HG02610 (cell line): ENCODE measurements around the gene LMX1B.

Source experiments
- ATAC-seq: cut with Tn5 transposase; IDR thresholded peaks from one replicate; pipeline ENCODE4 v1.9.1; 2021; ENCODE audit warnings: mild to moderate bottlenecking, moderate library complexity; ENCODE audit not compliant: unreplicated experiment

LMX1B gene

GRCh38 chr9:126604059-126605055, 9.4 kb upstream of the LMX1B start:
- no peak for ATAC-seq

- no peak for ATAC-seq
These were observed 7.8 kb upstream of the LMX1B start for GRCh38 chr9:126605792-126606482.

DNA sequence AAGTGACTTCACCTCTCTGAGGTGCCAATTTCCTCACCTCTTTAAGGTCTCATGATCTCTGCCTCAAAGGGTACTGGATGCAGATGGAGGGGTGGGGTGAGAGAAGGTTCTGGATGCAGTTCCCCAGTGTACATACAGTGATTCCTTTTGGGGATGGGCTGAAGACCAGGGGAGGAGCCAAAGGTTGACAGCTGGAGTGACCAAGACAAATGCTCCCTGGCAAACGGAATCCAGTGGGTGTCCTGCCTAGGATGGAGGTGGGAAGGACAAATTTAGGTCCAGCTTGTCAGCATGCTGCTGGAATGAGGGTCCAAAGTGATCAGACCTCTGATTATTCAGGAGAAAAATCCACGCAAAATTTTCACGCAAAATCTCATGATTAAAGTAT, 7.3 kb upstream of the LMX1B start:
- ATAC-seq = no peak

DNA sequence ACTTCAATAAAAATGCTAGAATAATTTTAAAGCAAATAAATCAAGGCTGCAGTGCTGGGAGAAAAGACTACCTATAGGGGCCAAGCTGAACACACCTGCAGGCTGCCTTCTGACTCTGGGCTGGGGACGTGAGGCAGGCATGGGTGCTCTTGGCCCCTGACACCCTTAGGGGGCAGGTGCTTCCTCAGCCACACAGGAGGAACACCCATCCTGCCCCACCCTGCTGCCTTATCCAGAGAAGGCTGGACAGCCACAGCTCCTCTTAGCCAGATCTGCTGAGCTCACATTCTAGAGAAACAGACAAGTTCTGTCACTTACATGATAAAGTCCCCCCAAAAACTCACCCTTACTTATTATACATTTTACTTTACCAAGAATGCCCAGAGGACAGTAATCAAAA, 6.6 kb upstream of the LMX1B start:
- no peak for ATAC-seq

- ATAC-seq = no peak
These were observed 6.0 kb upstream of the LMX1B start for GRCh38 chr9:126607731-126608130.

- no peak for ATAC-seq
These were observed 5.2 kb upstream of the LMX1B start for GRCh38 chr9:126608551-126608950.

- ATAC-seq = no peak
These were observed 4.5 kb upstream of the LMX1B start for GRCh38 chr9:126609191-126609590.

GRCh38 chr9:126609711-126610388, 3.9 kb upstream of the LMX1B start:
- no peak for ATAC-seq

- ATAC-seq = no peak
These were observed 2.5 kb upstream of the LMX1B start for GRCh38 chr9:126611193-126611591.

- ATAC-seq = no peak
These were observed 2.0 kb upstream of the LMX1B start for GRCh38 chr9:126611592-126612325.

GRCh38 chr9:126612326-126612812, 1.4 kb upstream of the LMX1B start:
- ATAC-seq = no peak

GRCh38 chr9:126612813-126613641, 701 bp upstream of the LMX1B start:
- no peak for ATAC-seq

GRCh38 chr9:126614088-126614454, 343 bp downstream of the LMX1B start:
- ATAC-seq = no peak

DNA sequence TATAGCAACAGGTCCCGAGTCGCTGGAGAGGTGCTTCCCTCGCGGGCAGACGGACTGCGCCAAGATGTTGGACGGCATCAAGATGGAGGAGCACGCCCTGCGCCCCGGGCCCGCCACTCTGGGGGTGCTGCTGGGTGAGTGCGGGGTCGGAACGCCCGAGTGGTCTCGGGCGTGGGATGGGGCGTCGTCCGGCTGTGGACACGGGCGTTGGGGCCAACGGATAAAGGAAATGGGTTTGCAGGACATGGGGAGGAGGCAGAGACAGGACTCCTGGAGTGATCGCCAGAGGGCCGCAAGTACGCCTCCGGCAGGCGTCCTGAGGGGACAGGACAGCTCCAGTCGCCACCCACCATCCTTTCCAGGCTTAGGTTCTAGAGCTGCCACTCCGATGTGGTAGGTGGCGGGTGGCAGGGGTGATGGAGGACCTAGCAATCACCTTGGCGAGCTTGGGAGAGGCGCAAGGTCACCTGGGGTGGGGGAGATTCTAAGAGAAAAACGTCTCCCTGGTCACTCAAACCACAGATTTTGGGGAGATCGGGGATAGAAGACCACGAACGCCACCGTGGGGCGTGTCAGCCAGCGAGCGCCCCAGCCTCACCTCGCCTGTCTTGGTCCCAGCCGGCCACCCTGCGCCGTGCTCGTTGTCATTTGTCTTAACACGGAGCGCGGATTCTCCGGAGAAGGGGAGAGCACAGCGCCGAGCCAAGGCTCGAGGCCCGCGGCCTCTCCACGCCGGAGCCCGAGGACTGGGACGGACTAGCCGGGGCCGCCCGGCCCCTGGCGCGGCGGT, 922 bp downstream of the LMX1B start:
- no peak for ATAC-seq

- no peak for ATAC-seq
These were observed 1.6 kb downstream of the LMX1B start for GRCh38 chr9:126615245-126615790.

DNA sequence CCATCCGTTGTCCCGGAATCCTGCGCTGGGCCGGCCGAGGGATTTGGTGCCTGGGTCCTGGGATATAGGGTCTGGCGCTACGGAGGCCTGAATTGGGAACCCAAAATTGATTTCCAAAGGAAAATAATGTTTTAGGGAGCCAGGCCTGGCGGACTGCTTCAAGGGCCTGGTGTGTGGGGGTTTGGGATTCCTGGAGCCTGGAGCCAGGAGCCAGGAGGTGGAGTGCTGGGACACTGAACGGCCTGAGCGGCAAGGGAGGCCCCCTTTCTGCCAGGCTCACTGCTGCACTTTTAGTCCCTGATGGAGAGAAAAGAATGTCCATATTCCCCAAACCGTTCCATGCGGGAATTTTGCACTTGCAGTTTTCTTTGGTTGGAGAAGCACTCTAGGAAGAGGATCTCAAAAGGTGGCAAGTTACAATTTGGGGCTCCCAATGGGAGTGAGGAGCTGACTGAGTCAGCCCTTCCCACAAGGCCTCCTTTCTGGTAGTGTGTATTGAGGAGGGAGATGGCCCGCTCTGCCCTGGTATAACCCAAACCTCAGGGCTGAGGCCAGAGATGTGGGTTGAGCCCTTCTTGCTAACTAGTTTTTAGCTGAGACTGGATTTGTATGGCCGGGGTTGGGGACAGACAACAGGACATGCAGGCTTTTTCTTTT, 2.2 kb downstream of the LMX1B start:
- no peak for ATAC-seq

GRCh38 chr9:126616521-126616976, 2.8 kb downstream of the LMX1B start:
- no peak for ATAC-seq
